B cell (primary cell): ENCODE data around the gene SFRP4. TPM values are rescaled to one million over a fixed set of nuclear protein-coding genes. Genes with fewer than 3 reads are reported as not detected.

Source experiments
- ATAC-seq: fragments of 200-7000 bp; cut with Tn5 transposase; one replicate; pipeline ENCODE4 v1.10.0; 2021; ENCODE audit warnings: low read depth, mild to moderate bottlenecking, moderate number of reproducible peaks, moderate library complexity
- CTCF ChIA-PET: fragments of 350-600 bp; sonication (Branson Sonifier 250); formaldehyde crosslinking; loops from one replicate; lab custom pipeline; 2021; ENCODE audit warnings: antibody characterized with exemption, inconsistent platforms; lab: Charles Lee
- POLR2A ChIA-PET: fragments of 350-600 bp; sonication (Branson Sonifier 250); formaldehyde crosslinking; loops from one replicate; lab custom pipeline; 2021; ENCODE audit warnings: antibody characterized with exemption; lab: Charles Lee
- DNase-seq: peaks from one replicate; pipeline ENCODE4 v3.0.0; 2013
- H2AFZ ChIP-seq: 2 replicates; pipeline ENCODE4 v1.6.1; 2012; ENCODE audit warnings: mild to moderate bottlenecking, low read depth, low read length; ENCODE audit not compliant: insufficient read depth, poor library complexity, severe bottlenecking
- H3K27ac ChIP-seq, 2 donors: 1 replicate in 1 of 2; 2 replicates in 1 of 2; pipeline ENCODE4 v1.5.1; 2012 to 2013; ENCODE audit warnings: low read length in 2 of 2, mild to moderate bottlenecking in 2 of 2, moderate library complexity in 1 of 2
- H3K27me3 ChIP-seq, 4 experiments: fragments of 200-600 bp in 1 of 4; sonication (generic) in 1 of 4; replicated peaks in 1 of 4; 1 replicate in 2 of 4; 2 replicates in 2 of 4; pipeline versions ENCODE4 v1.6.1 to v1.7.0; 2013 to 2016; ENCODE audit warnings: low read length in 3 of 4, mild to moderate bottlenecking in 2 of 4, mixed read lengths in 1 of 4, moderate library complexity in 1 of 4; ENCODE audit not compliant: insufficient read depth in 4 of 4, control insufficient read depth in 3 of 4; ENCODE audit errors: control extremely low read depth in 1 of 4
- H3K36me3 ChIP-seq, 2 experiments: replicated peaks in 1 of 2; 1 replicate in 1 of 2; 2 replicates in 1 of 2; pipeline versions ENCODE4 v1.6.1 to v1.7.1; 2013; ENCODE audit warnings: low read length in 1 of 2; ENCODE audit not compliant: insufficient read depth in 2 of 2, control insufficient read depth in 1 of 2; ENCODE audit errors: control extremely low read depth in 1 of 2, extremely low read depth in 1 of 2
- H3K4me1 ChIP-seq, 2 donors: fragments of 200-600 bp in 1 of 2; sonication (generic) in 1 of 2; 1 replicate in 1 of 2; 2 replicates in 1 of 2; pipeline versions ENCODE4 v1.5.1 to v1.6.1; 2013 to 2017; ENCODE audit warnings: low read length in 2 of 2; ENCODE audit not compliant: control insufficient read depth in 2 of 2, insufficient read depth in 2 of 2
- H3K4me2 ChIP-seq: replicated peaks from 2 replicates; pipeline ENCODE3; 2012; ENCODE audit warnings: mild to moderate bottlenecking, low read depth, low read length; ENCODE audit not compliant: poor library complexity, severe bottlenecking
- H3K4me3 ChIP-seq, 5 experiments: fragments of 200-600 bp in 1 of 5; sonication (generic) in 1 of 5; 1 replicate in 3 of 5; 2 replicates in 2 of 5; pipeline versions ENCODE4 v1.5.1 to v1.7.0; 2011 to 2016; ENCODE audit warnings: low read length in 4 of 5, mild to moderate bottlenecking in 4 of 5, low read depth in 2 of 5, control low read depth in 1 of 5, moderate library complexity in 1 of 5; ENCODE audit not compliant: insufficient read depth in 1 of 5; ENCODE audit errors: control extremely low read depth in 1 of 5, extremely low read depth in 1 of 5
- H3K79me2 ChIP-seq: fragments of 200-600 bp; sonication (generic); one replicate; pipeline ENCODE4 v1.6.0; 2016; ENCODE audit warnings: low read length; ENCODE audit not compliant: control insufficient read depth, insufficient read depth
- H3K9ac ChIP-seq: fragments of 200-600 bp; sonication (generic); 2 replicates; pipeline ENCODE4 v1.6.1; 2017; ENCODE audit warnings: mild to moderate bottlenecking, low read length, moderate library complexity
- H3K9me3 ChIP-seq, 3 donors: one replicate each; pipeline versions ENCODE4 v1.6.1 to v1.7.1; 2013; ENCODE audit warnings: low read length in 2 of 3; ENCODE audit not compliant: control insufficient read depth in 2 of 3, insufficient read depth in 1 of 3; ENCODE audit errors: control extremely low read depth in 1 of 3
- H4K20me1 ChIP-seq: 2 replicates; pipeline ENCODE4 v1.6.0; 2012; ENCODE audit warnings: mild to moderate bottlenecking, low read length; ENCODE audit not compliant: insufficient read depth, control insufficient read depth, poor library complexity, severe bottlenecking
- H3K27ac Mint-ChIP-seq: one replicate; pipeline ENCODE4 v1.8.0; 2021; ENCODE audit warnings: mixed read lengths
- H3K27me3 Mint-ChIP-seq: one replicate; pipeline ENCODE4 v1.8.0; 2021; ENCODE audit warnings: mixed read lengths
- H3K4me1 Mint-ChIP-seq: one replicate; pipeline ENCODE4 v1.8.0; 2021; ENCODE audit warnings: mixed read lengths
- H3K4me3 Mint-ChIP-seq: one replicate; pipeline ENCODE4 v1.8.0; 2021; ENCODE audit warnings: mixed read lengths
- H3K9me3 Mint-ChIP-seq: one replicate; pipeline ENCODE4 v1.8.0; 2022; ENCODE audit warnings: mixed read lengths; ENCODE audit not compliant: insufficient read depth
- EZH2 ChIP-seq: IDR thresholded peaks from 2 replicates; pipeline ENCODE4 v1.6.1; 2012; ENCODE audit warnings: borderline replicate concordance, low read depth, mild to moderate bottlenecking, moderate library complexity, low read length; ENCODE audit not compliant: insufficient read depth, poor library complexity, severe bottlenecking
- WGBS: methylation state at CpG from one replicate; pipeline ENCODE4 v1.1.5; 2013; ENCODE audit warnings: missing lambda C conversion rate; ENCODE audit not compliant: insufficient coverage; 5-methylcytosine and 5-hydroxymethylcytosine counted together
- intact Hi-C: fragments of 100-400 bp; cut with micrococcal nuclease; formaldehyde crosslinking; loops from one replicate; pipeline ENCODE4 v1.10.0; 2022
- polyA plus RNA-seq: library from polyadenylated mRNA; depleted of rRNA; stranded (reverse); fragments of >200 nt; gene quantifications from 2 replicates; pipeline ENCODE4 v1.2.3, GENCODE V29; 2012
- total RNA-seq, 2 donors: library from RNA; stranded (reverse); fragments of 120-200 nt in 1 of 2; gene quantifications; 1 replicate in 1 of 2; 2 replicates in 1 of 2; pipeline versions ENCODE4 v1.2.3 to v1.2.4, GENCODE V29; 2013 to 2022
- TF ChIP-seq, protein P1 (sequence below): fragments of 200-600 bp; IDR thresholded peaks from one replicate; pipeline ENCODE4 v1.8.0; 2022; ENCODE audit warnings: antibody characterized with exemption, mild to moderate bottlenecking

SFRP4 gene
- total and polyA plus RNA-seq, 2 donors (not counting 1 experiment from before 2014, with no cell fraction given): not detected

DNA sequence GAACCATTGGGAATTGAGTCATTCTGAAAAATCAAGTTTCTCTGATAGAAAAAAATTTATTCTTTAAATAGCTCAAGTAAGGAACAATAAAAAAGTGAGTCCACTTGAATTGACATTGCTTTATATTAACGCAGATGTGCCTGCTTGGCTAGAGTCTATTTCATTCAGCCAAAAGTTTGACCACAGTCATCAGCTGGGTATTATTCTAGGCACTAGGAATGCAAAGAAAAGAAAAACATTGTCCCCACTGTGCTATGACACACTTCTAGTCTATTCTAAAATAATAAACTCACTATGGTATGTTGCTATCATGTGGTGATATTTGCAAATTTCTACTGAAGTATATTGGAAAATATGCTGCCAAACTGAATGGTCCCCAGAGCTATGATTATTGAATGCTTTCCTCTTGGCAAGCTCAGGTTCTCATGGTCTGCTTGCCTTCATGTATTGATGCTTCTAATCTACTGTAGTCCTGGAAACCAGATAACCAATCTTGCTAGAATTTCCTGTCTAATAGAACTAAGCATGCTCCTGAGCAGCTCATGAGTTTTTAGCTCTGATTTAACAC, 8.3 kb downstream of the SFRP4 start:
- no peaks in the 10 kb centered on the region for H4K20me1 ChIP-seq
- H3K27ac ChIP-seq: no peak overlapping the region
- POLR2A ChIA-PET: no interaction called here
- no CpG with 5 or more reads among the region's 1 CpG for WGBS
- Mint-ChIP-seq H3K27ac (no peak overlapping the region), H3K9me3 (no peaks in the 10 kb centered on the region), H3K4me3 (no peak overlapping the region), H3K27me3 (peaks cover 25% of the 10 kb centered on the region), H3K4me1 (no peaks in the 10 kb centered on the region)
- DNase-seq (no peak), ATAC-seq (no peak)
- H3K36me3 ChIP-seq: no peaks in the 10 kb centered on the region
- H3K4me2 ChIP-seq: no peak overlapping the region
- intact Hi-C loops: no loop called here
- H3K9ac ChIP-seq: no peak overlapping the region
- H3K27me3 ChIP-seq: peaks cover 0 to 4% (median 0%) of the 10 kb centered on the region in 4 experiments
- no peaks in the 10 kb centered on the region for H3K4me1 ChIP-seq
- no peak overlapping the region for H3K4me3 ChIP-seq
- H3K9me3 ChIP-seq: no peaks in the 10 kb centered on the region
- no peaks in the 10 kb centered on the region for H3K79me2 ChIP-seq
- CTCF ChIA-PET: interaction anchor here (1.4 kb wide), 1 partner anchor 9 kb away, joined by 4 read pairs; the partner anchor contains the start of gene SFRP4
- TF ChIP-seq, protein P1, sequence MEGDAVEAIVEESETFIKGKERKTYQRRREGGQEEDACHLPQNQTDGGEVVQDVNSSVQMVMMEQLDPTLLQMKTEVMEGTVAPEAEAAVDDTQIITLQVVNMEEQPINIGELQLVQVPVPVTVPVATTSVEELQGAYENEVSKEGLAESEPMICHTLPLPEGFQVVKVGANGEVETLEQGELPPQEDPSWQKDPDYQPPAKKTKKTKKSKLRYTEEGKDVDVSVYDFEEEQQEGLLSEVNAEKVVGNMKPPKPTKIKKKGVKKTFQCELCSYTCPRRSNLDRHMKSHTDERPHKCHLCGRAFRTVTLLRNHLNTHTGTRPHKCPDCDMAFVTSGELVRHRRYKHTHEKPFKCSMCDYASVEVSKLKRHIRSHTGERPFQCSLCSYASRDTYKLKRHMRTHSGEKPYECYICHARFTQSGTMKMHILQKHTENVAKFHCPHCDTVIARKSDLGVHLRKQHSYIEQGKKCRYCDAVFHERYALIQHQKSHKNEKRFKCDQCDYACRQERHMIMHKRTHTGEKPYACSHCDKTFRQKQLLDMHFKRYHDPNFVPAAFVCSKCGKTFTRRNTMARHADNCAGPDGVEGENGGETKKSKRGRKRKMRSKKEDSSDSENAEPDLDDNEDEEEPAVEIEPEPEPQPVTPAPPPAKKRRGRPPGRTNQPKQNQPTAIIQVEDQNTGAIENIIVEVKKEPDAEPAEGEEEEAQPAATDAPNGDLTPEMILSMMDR: no peak
- TF ChIP-seq EZH2: no peak
- no peak overlapping the region for H2AFZ ChIP-seq

- Histone ChIP-seq H3K4me2 (no peak overlapping the region), H3K9me3 (no peaks in the 10 kb centered on the region), H3K4me1 (no peaks in the 10 kb centered on the region), H3K79me2 (no peaks in the 10 kb centered on the region), H3K27ac (no peak overlapping the region), H3K4me3 (no peak overlapping the region), H3K9ac (no peak overlapping the region), H3K27me3 (no peaks in the 10 kb centered on the region), H2AFZ (no peak overlapping the region), H3K36me3 (no peaks in the 10 kb centered on the region), H4K20me1 (no peaks in the 10 kb centered on the region)
- H3K4me3 Mint-ChIP-seq: no peak overlapping the region
- no peak overlapping the region for H3K27ac Mint-ChIP-seq
- intact Hi-C loops: no loop called here
- no peak for ATAC-seq
- WGBS: 90% methylated on average over 2 of the region's 2 CpGs
- no peaks in the 10 kb centered on the region for H3K4me1 Mint-ChIP-seq
- no peak for TF ChIP-seq EZH2
- TF ChIP-seq, protein P1: no peak
- no peak for DNase-seq
- POLR2A ChIA-PET: no interaction called here
- peaks cover 21% of the 10 kb centered on the region for H3K27me3 Mint-ChIP-seq
- no peaks in the 10 kb centered on the region for H3K9me3 Mint-ChIP-seq
- CTCF ChIA-PET: interaction anchor here (0.7 to 1.0 kb wide), 4 partner anchors 12 to 472 kb away, joined by 3 to 4 read pairs (median 3); no protein-coding TSS in a partner anchor
These were observed 14.6 kb downstream of the SFRP4 start for GRCh38 chr7:37901890-37902524.
